ENCODE data around the gene RFX2. TPM values are rescaled to one million over a fixed set of nuclear protein-coding genes. Genes with fewer than 3 reads are reported as not detected.
"Not testable (repeated sequence)": the region's sequence is repeated elsewhere in the genome, so short reads cannot be mapped to it uniquely, and the experiment has no call there.

Gene RFX2
- total and polyA plus RNA-seq, 9 donors, result 5.9 to 31.2 (median 13.3) TPM

DNA sequence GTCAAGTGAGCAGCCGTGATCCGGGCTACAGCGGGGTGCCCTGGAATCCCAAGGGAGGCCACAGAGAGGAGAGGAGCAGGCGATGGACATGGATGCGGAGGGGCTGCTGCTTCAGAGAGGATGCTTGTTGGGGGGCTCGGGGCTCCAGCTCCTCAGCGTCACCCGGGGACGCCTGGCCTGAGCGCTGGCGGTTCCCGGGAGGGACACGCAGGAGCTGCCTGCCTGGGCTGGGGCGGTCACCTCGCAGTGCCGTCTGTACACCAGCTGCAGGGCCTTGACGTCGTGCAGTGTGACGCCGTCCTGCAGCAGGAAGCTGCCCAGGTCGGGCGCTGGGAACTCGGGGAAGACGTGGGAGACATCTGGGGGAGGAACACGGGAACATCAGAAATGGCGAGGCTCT is 102.4 kb downstream of the RFX2 start:
- 80 to 86% (median 83%) methylated on average over 26 of the region's 26 CpGs for WGBS, 3 donors
- intact Hi-C loops (cut with DNase I), result no loop called here
- Histone ChIP-seq H3K27ac (no peak overlapping the region), H3K27me3 (no peaks in the 10 kb centered on the region), H3K4me3 (no peak overlapping the region), H3K36me3 (no peaks in the 10 kb centered on the region), H3K9me3 (no peaks in the 10 kb centered on the region), H3K4me1 (ENCODE audit: insufficient read depth) (no peaks in the 10 kb centered on the region)
- TF ChIP-seq POLR2A (IDR thresholded peaks at IDR 0.05) (no peak), EP300 (IDR thresholded peaks at IDR 0.05) (no peak)
- TF ChIP-seq, protein P1, sequence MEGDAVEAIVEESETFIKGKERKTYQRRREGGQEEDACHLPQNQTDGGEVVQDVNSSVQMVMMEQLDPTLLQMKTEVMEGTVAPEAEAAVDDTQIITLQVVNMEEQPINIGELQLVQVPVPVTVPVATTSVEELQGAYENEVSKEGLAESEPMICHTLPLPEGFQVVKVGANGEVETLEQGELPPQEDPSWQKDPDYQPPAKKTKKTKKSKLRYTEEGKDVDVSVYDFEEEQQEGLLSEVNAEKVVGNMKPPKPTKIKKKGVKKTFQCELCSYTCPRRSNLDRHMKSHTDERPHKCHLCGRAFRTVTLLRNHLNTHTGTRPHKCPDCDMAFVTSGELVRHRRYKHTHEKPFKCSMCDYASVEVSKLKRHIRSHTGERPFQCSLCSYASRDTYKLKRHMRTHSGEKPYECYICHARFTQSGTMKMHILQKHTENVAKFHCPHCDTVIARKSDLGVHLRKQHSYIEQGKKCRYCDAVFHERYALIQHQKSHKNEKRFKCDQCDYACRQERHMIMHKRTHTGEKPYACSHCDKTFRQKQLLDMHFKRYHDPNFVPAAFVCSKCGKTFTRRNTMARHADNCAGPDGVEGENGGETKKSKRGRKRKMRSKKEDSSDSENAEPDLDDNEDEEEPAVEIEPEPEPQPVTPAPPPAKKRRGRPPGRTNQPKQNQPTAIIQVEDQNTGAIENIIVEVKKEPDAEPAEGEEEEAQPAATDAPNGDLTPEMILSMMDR (IDR thresholded peaks at IDR 0.05), result no peak
- no peak for DNase-seq

DNA sequence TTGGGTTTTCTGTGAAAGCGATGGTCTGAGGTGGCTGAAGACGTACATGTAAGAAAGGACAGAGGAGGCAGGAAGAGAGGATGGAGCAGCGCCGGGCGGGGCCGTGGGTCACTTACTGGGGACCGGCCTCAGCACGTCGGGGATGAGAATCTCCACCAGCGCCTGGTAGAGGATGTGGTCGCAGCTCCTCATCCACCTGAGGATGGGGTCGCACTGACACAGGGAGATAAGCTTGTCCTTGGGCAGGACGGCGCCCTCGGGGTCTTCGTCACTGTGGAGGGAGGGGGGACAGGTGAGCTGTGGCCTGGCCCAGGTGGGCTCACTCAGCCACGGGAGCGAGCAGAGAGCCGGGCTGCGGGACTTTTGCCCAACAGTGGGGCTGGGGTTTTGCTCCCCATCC is 103.4 kb downstream of the RFX2 start:
- H3K27ac ChIP-seq, result no peak overlapping the region
- no peaks in the 10 kb centered on the region for H3K36me3 ChIP-seq
- no peaks in the 10 kb centered on the region for H3K9me3 ChIP-seq
- no peaks in the 10 kb centered on the region for H3K4me1 ChIP-seq (ENCODE audit: insufficient read depth)
- intact Hi-C loops (cut with DNase I), result no loop called here
- TF ChIP-seq, protein P1 (IDR thresholded peaks at IDR 0.05), result no peak
- TF ChIP-seq POLR2A (IDR thresholded peaks at IDR 0.05), result no peak
- TF ChIP-seq EP300 (IDR thresholded peaks at IDR 0.05), result no peak
- no peaks in the 10 kb centered on the region for H3K27me3 ChIP-seq
- no peak for DNase-seq
- 87 to 93% (median 92%) methylated on average over 20 of the region's 20 CpGs for WGBS, 3 donors
- H3K4me3 ChIP-seq, result no peak overlapping the region

DNA sequence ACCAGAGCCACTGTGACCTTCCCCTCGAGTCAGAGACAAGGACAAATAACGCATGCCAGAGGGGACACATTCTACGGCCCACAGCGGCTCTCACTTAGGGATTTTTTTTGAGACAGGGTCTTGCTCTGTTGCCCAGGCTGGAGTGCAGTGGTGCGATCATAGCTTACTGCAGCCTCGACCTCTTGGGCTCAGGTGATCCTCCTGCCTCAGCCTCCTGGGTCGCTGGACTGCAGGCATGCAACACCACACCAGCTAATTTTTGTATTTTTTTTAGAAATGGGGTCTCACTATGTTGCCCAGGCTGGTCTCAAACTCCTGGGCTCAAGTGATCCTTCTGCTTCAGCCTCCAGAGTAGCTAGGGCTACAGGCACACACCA is 104.2 kb downstream of the RFX2 start:
- H3K4me3 ChIP-seq; H3K4me1 ChIP-seq (ENCODE audit: insufficient read depth); H3K9me3 ChIP-seq; DNase-seq; H3K36me3 ChIP-seq; H3K27me3 ChIP-seq; intact Hi-C loops (cut with DNase I); H3K27ac ChIP-seq: not testable (repeated sequence)
- WGBS, 3 donors, result 93 to 96% (median 95%) methylated on average over 7 of the region's 7 CpGs

DNA sequence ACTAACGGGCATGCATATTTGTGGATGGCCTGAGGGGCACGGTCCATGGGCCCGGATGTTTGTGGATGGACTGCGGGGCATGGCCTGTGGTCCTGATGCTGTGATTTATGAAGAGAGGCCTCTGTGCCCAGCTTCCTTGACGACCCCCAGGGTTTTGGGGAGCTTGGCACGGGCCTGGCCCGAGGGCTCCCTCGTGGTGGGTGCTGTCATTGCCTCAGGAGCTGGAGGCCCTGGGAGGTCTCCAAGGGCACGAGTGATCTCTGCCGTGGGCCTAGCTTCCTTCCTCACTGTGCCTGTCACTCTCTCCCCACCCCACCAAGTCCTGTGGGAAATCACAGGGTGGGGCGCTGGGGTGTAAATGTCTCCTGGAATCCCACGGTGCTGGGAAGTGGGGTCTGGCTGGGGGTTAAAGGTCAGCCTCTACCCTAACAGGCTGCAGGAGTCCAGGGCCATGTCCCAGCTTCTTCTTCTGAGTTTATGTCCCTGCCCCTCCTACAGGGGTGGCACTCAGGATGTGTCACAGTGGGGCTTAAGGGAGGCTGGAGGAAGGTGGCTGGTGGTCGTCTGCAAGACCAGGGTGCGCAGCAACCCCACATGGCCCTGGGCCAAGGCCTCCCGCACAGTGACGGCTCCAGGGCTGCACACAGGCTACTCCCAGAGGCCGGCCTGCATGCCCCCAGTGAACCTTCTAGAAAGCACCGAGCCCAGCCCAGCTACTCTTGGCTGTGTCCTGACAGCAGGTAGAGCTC is 104.8 kb downstream of the RFX2 start:
- H3K27me3 ChIP-seq, result no peaks in the 10 kb centered on the region
- no peak overlapping the region for H3K4me3 ChIP-seq
- DNase-seq, result no peak
- H3K27ac ChIP-seq, result no peak overlapping the region
- intact Hi-C loops (cut with DNase I), result no loop called here
- no peaks in the 10 kb centered on the region for H3K9me3 ChIP-seq
- no peaks in the 10 kb centered on the region for H3K4me1 ChIP-seq (ENCODE audit: insufficient read depth)
- H3K36me3 ChIP-seq, result no peaks in the 10 kb centered on the region
- 82 to 87% (median 83%) methylated on average over 18 of the region's 18 CpGs for WGBS, 3 donors
- no peak for TF ChIP-seq EP300 (IDR thresholded peaks at IDR 0.05)
- TF ChIP-seq, protein P1 (IDR thresholded peaks at IDR 0.05), result no peak
- TF ChIP-seq POLR2A (IDR thresholded peaks at IDR 0.05), result no peak

DNA sequence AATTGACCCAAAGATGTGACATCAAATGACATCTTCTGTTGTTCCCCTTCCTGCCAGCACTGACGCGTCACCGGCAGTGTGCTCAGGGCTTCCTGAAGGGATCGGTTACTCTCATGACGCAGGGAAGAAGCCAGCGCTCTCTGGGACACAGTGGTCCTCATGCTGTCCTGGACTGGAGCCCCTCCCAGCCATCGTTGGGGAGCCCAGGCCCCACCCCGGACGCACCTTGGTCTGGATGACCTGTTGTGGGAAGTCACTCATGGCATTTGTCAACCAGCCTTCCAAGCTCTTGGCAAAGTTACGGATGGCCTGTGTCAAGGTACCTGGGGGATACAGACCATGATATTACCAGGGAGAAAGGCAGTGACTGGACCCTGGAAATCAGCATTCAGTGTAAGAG is 106.3 kb downstream of the RFX2 start:
- TF ChIP-seq POLR2A (IDR thresholded peaks at IDR 0.05) (no peak), EP300 (IDR thresholded peaks at IDR 0.05) (no peak)
- TF ChIP-seq, protein P1 (IDR thresholded peaks at IDR 0.05), result no peak
- no peak for DNase-seq
- intact Hi-C loops (cut with DNase I), result no loop called here
- no peaks in the 10 kb centered on the region for H3K4me1 ChIP-seq (ENCODE audit: insufficient read depth)
- no peaks in the 10 kb centered on the region for H3K36me3 ChIP-seq
- H3K27me3 ChIP-seq, result no peaks in the 10 kb centered on the region
- H3K27ac ChIP-seq, result no peak overlapping the region
- H3K4me3 ChIP-seq, result no peak overlapping the region
- no peaks in the 10 kb centered on the region for H3K9me3 ChIP-seq
- WGBS, 3 donors, result 83 to 86% (median 85%) methylated on average over 10 of the region's 10 CpGs

All from ovary (tissue), 9 donors.